NB4 (cell line): Measurements from ENCODE around the gene GH1.

Experiments
- CTCF ChIP-seq: IDR thresholded peaks from one replicate; pipeline ENCODE4 v1.5.1; 2012; ENCODE audit warnings: low read depth, low read length
- POLR2A ChIP-seq: IDR thresholded peaks from 2 replicates; pipeline ENCODE4 v1.6.1; 2011; ENCODE audit warnings: mild to moderate bottlenecking; ENCODE audit not compliant: insufficient read length; ENCODE audit errors: extremely low read depth

GRCh38 chr17:63932721-63933120 is 14.1 kb upstream of the GH1 start:
- TF ChIP-seq CTCF (no peak), POLR2A (no peak)
